NCI-H2107 treated with DMSO at 0.1 percent for 48 hours (cell line): ENCODE results near the gene DOHH.

Experiments
- DNase-seq: peaks from one replicate; lab custom pipeline; 2025; ENCODE audit not compliant: unreplicated experiment; lab: John Stamatoyannopoulos, UW

Gene DOHH

GRCh38 chr19:3505598-3506383 lies 5.3 kb upstream of the DOHH start, which contains the start of gene FZR1:
TSS of gene FZR1 (plus strand) at chr19:3506311. CDS start at chr19:3522990, 16,679 bp downstream.
- peak; percentile 94 for DNase-seq

GRCh38 chr19:3504735-3505134 lies 4.3 kb upstream of the DOHH start:
- DNase-seq = no peak

GRCh38 chr19:3503036-3503572 lies 2.6 kb upstream of the DOHH start:
- no peak for DNase-seq

GRCh38 chr19:3501780-3502179 lies 1.3 kb upstream of the DOHH start:
- no peak for DNase-seq

- no peak for DNase-seq
Measured at GRCh38 chr19:3499738-3500428, 591 bp downstream of the DOHH start.

- DNase-seq = no peak
Measured at GRCh38 chr19:3497757-3498520, 2.5 kb downstream of the DOHH start.

- DNase-seq = no peak
Measured at GRCh38 chr19:3496392-3497273, 3.8 kb downstream of the DOHH start.

- peak; percentile 62 for DNase-seq
Measured at GRCh38 chr19:3494559-3494958, 5.9 kb downstream of the DOHH start.

GRCh38 chr19:3494051-3494450 lies 6.4 kb downstream of the DOHH start:
- DNase-seq = no peak

GRCh38 chr19:3493651-3494050 lies 6.8 kb downstream of the DOHH start:
- DNase-seq = no peak

GRCh38 chr19:3492919-3493318 lies 7.6 kb downstream of the DOHH start:
- no peak for DNase-seq

- no peak for DNase-seq
Measured at GRCh38 chr19:3492131-3492839, 8.2 kb downstream of the DOHH start.

- DNase-seq = no peak
Measured at GRCh38 chr19:3491396-3492119, 8.9 kb downstream of the DOHH start.

- no peak for DNase-seq
Measured at GRCh38 chr19:3483226-3483628, 17.2 kb downstream of the DOHH start, which contains the start of gene SMIM44. TSS of gene SMIM44 (minus strand) at chr19:3483441. CDS start at chr19:3483403, 38 bp downstream.

- no peak for DNase-seq
Measured at GRCh38 chr19:3482507-3483225, 17.8 kb downstream of the DOHH start.

GRCh38 chr19:3481241-3482090 lies 19.0 kb downstream of the DOHH start:
- DNase-seq = no peak

GRCh38 chr19:3480383-3481091 lies 19.9 kb downstream of the DOHH start, which contains the start of gene SMIM24:
TSS of gene SMIM24 (minus strand) at chr19:3480525. CDS start at chr19:3480463, 62 bp downstream.
- no peak for DNase-seq
